ENCODE results near the gene SPIRE1. TPM values are rescaled to one million over a fixed set of nuclear protein-coding genes. Genes with fewer than 3 reads are reported as not detected.

The SPIRE1 gene
- polyA plus RNA-seq, 1 donor from 2014 or later = 22.2 TPM

DNA sequence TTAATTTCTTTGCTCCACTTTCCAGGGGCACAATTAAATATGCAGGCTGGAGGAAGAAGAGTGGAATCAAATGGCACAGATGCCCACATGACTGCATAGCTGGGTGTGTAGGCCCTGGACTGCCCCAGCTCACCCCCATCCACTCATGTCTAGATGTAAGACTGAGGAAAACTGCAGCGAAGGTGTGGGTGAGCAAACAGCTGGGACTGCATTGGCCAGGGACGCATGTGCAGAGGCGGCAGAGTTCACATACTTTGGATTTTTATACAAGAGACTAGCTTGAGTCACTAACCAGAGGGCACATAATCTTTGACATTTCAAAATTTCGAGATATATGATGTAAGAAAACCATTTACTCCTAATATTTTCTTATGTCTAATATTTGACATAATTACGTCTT, 60.1 kb downstream of the SPIRE1 start:
- Histone ChIP-seq H3K27me3 (ENCODE audit: insufficient read depth, low read depth, low read length) (no peaks in the 10 kb centered on the region), H3K79me2 (replicated peaks; ENCODE audit: insufficient read depth, low read length) (peaks cover 3% of the 10 kb centered on the region), H3F3A (ENCODE audit: insufficient read depth, low read length, poor library complexity, severe bottlenecking) (no peaks in the 10 kb centered on the region), H3K27ac (ENCODE audit: low read length) (no peak overlapping the region), H4K20me1 (ENCODE audit: insufficient read depth) (no peaks in the 10 kb centered on the region), H3K36me3 (ENCODE audit: insufficient read depth, low read length) (no peaks in the 10 kb centered on the region), H3K4me3 (ENCODE audit: low read length) (no peak overlapping the region), H3K4me2 (ENCODE audit: low read length) (no peak overlapping the region), H3K9me2 (ENCODE audit: insufficient read depth, low read length) (no peaks in the 10 kb centered on the region), H3K9me3 (ENCODE audit: low read length) (no peaks in the 10 kb centered on the region), H3K9ac (ENCODE audit: low read length) (no peak overlapping the region), H2AFZ (ENCODE audit: low read depth, low read length) (no peak overlapping the region)
- TF ChIP-seq TAF1 (IDR thresholded peaks at IDR 0.05; ENCODE audit: low read depth) = no peak
- TF ChIP-seq CTCF (IDR thresholded peaks at IDR 0.05; ENCODE audit: poor library complexity, severe bottlenecking) = no peak
- no peak for TF ChIP-seq MXI1 (conservative IDR thresholded peaks at IDR 0.05; ENCODE audit: poor library complexity, severe bottlenecking)
- TF ChIP-seq EZH2 (IDR thresholded peaks at IDR 0.05; ENCODE audit: borderline replicate concordance, insufficient read depth, low read length, poor library complexity, severe bottlenecking) = no peak
- TF ChIP-seq SMC3 (conservative IDR thresholded peaks at IDR 0.05; ENCODE audit: poor library complexity) = no peak

DNA sequence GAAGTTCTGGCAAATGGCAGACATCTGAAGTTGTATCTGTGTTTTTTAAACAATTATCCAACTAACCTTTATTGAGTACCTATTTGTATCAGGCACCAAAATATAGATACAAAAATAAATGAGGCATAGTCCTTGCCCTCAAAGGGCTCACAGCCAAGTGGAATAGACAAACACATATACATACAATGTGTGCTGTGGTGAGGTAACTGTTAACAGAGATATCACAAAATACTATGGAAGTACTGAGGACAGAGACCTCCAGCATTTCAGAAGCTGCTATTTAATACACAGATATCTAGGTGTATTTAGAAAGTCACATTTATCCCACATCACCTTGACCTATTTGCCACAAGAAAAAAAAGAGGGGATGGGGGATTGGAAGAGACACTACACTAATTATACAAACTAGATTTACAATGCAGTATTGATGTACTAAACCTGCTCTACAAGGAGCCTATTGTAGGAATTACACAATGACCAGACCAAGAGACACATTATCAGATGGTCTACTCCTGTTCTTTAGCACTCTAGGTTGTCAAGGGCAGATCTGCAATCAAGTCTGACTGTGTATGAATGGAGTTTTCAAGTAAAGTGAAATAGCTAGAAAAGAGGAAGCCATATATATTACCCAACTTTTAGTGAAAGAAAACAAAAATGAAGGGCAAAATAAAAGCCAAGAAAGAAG, 62.2 kb downstream of the SPIRE1 start:
- Histone ChIP-seq H4K20me1 (ENCODE audit: insufficient read depth) (no peaks in the 10 kb centered on the region), H3F3A (ENCODE audit: insufficient read depth, low read length, poor library complexity, severe bottlenecking) (no peaks in the 10 kb centered on the region), H3K27ac (ENCODE audit: low read length) (no peak overlapping the region), H3K36me3 (ENCODE audit: insufficient read depth, low read length) (no peaks in the 10 kb centered on the region), H3K4me2 (ENCODE audit: low read length) (no peak overlapping the region), H3K9me2 (ENCODE audit: insufficient read depth, low read length) (no peaks in the 10 kb centered on the region), H3K79me2 (replicated peaks; ENCODE audit: insufficient read depth, low read length) (peaks cover 3% of the 10 kb centered on the region), H3K27me3 (ENCODE audit: insufficient read depth, low read depth, low read length) (no peaks in the 10 kb centered on the region), H3K4me3 (ENCODE audit: low read length) (no peak overlapping the region), H2AFZ (ENCODE audit: low read depth, low read length) (no peak overlapping the region), H3K9ac (ENCODE audit: low read length) (no peak overlapping the region), H3K9me3 (ENCODE audit: low read length) (no peaks in the 10 kb centered on the region)
- TF ChIP-seq SMC3 (conservative IDR thresholded peaks at IDR 0.05; ENCODE audit: poor library complexity) (no peak), EP300 (conservative IDR thresholded peaks at IDR 0.05; ENCODE audit: poor library complexity, severe bottlenecking) (no peak), MXI1 (conservative IDR thresholded peaks at IDR 0.05; ENCODE audit: poor library complexity, severe bottlenecking) (no peak), TAF1 (IDR thresholded peaks at IDR 0.05; ENCODE audit: low read depth) (no peak), REST (IDR thresholded peaks at IDR 0.05; ENCODE audit: borderline replicate concordance) (no peak)

- H3K27ac ChIP-seq (ENCODE audit: low read length) = no peak overlapping the region
- no peak overlapping the region for H3K4me3 ChIP-seq (ENCODE audit: low read length)
- H3K79me2 ChIP-seq (replicated peaks; ENCODE audit: insufficient read depth, low read length) = peaks cover 3% of the 10 kb centered on the region
- H3K27me3 ChIP-seq (ENCODE audit: insufficient read depth, low read depth, low read length) = no peaks in the 10 kb centered on the region
- H3K9me2 ChIP-seq (ENCODE audit: insufficient read depth, low read length) = no peaks in the 10 kb centered on the region
- H3F3A ChIP-seq (ENCODE audit: insufficient read depth, low read length, poor library complexity, severe bottlenecking) = no peaks in the 10 kb centered on the region
- H2AFZ ChIP-seq (ENCODE audit: low read depth, low read length) = no peak overlapping the region
- no peaks in the 10 kb centered on the region for H3K36me3 ChIP-seq (ENCODE audit: insufficient read depth, low read length)
- TF ChIP-seq POLR2AphosphoS5 (IDR thresholded peaks at IDR 0.05) (no peak), RAD21 (conservative IDR thresholded peaks at IDR 0.05) (no peak), EZH2 (IDR thresholded peaks at IDR 0.05; ENCODE audit: borderline replicate concordance, insufficient read depth, low read length, poor library complexity, severe bottlenecking) (no peak), CTCF (IDR thresholded peaks at IDR 0.05; ENCODE audit: poor library complexity, severe bottlenecking) (no peak), MXI1 (conservative IDR thresholded peaks at IDR 0.05; ENCODE audit: poor library complexity, severe bottlenecking) (no peak), SMC3 (conservative IDR thresholded peaks at IDR 0.05; ENCODE audit: poor library complexity) (no peak), TAF1 (IDR thresholded peaks at IDR 0.05; ENCODE audit: low read depth) (no peak), REST (IDR thresholded peaks at IDR 0.05; ENCODE audit: borderline replicate concordance) (no peak), EP300 (conservative IDR thresholded peaks at IDR 0.05; ENCODE audit: poor library complexity, severe bottlenecking) (no peak)
- no peaks in the 10 kb centered on the region for H3K9me3 ChIP-seq (ENCODE audit: low read length)
- H4K20me1 ChIP-seq (ENCODE audit: insufficient read depth) = no peaks in the 10 kb centered on the region
- H3K4me2 ChIP-seq (ENCODE audit: low read length) = no peak overlapping the region
- H3K9ac ChIP-seq (ENCODE audit: low read length) = no peak overlapping the region
These were observed 64.0 kb downstream of the SPIRE1 start for GRCh38 chr18:12593866-12594265.

Data from neural cell (in vitro differentiated cells).